Muscle of leg (tissue), 9 donors: ENCODE data around the gene FAM81B. TPM values are rescaled to one million over a fixed set of nuclear protein-coding genes. Genes with fewer than 3 reads are reported as not detected.

Source experiments
- polyA plus RNA-seq, 8 donors: library from polyadenylated mRNA; unstranded; fragments of 120-200 nt; gene quantifications; one replicate each; pipeline versions ENCODE4 v1.2.1 to v1.2.3, GENCODE V29; 2013; ENCODE audit warnings: inconsistent platforms in 1 of 8, low replicate concordance in 1 of 8; ENCODE audit not compliant: insufficient read length in 8 of 8, insufficient read depth in 1 of 8
- total RNA-seq: library from RNA; stranded (reverse); fragments of 120-200 nt; gene quantifications from one replicate; pipeline ENCODE4 v1.2.4, GENCODE V29; 2013

The FAM81B gene
- total and polyA plus RNA-seq, 9 donors = 2.2 to 14.5 (median 5.4) TPM

Other genes with a start within 250 kb of the FAM81B start
- 11.0 TPM for gene MCTP1, start 106.3 kb upstream of the FAM81B start, total RNA-seq
- 1 to 10 TPM; 4.3 to 8.6 (median 7.2) TPM for gene MCTP1, start 106.3 kb upstream of the FAM81B start, polyA plus RNA-seq
- 75.0 TPM for gene SKIC3, start 163.6 kb downstream of the FAM81B start, total RNA-seq
- gene SKIC3, start 163.6 kb downstream of the FAM81B start, polyA plus RNA-seq = 10 to 100 TPM; 43.6 to 65.1 (median 51.2) TPM
- gene ARSK, start 163.7 kb downstream of the FAM81B start, total RNA-seq = 7.9 TPM
- 10 to 100 TPM in 4 of 8 donors, 1 to 10 TPM in 4; 7.8 to 11.7 (median 9.6) TPM for gene ARSK, start 163.7 kb downstream of the FAM81B start, polyA plus RNA-seq
- 0.09 TPM for gene GPR150, start 228.7 kb downstream of the FAM81B start, total RNA-seq
- gene GPR150, start 228.7 kb downstream of the FAM81B start, polyA plus RNA-seq = under 1 TPM; 0.06 to 0.33 (median 0.14) TPM